ENCODE results near the gene KLHL40. TPM values are rescaled to one million over a fixed set of nuclear protein-coding genes. Genes with fewer than 3 reads are reported as not detected.

The KLHL40 gene
- total RNA-seq, 4 donors from 2014 or later = not detected

DNA sequence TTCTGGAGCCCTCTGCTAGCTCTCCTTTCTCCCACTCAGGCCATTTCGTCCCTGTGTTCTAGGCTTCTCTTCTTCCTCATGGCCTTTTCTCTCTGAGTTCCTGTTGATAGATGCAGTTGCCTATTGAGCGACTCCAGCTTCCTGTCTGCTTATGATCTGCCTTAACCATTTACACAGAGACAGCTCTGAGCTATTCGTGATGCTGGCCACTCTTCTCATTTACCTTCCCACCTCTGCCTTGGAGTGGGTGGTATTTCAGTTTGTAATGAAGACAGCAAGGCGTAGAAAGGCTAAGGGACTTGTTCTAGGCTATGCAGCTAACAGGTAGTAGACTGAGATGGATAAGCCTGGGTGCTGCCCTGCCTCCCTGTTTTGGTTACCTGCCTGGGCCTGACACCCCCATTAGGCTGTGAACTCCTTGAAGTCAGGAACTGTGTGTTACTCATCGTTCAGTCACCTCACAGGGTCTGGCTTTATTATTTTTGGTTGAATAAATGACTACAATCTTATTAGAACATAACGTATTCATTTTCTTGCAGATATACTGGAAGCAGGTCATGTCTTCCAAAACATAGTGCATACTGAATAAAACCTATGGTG, 44.5 kb upstream of the KLHL40 start:
- WGBS = 91% methylated on average over 6 of the region's 6 CpGs
- Histone ChIP-seq H3K4me1 (no peaks in the 10 kb centered on the region), H3K36me3 (peaks cover 94% of the 10 kb centered on the region), H3K4me3 (no peak overlapping the region), H3K9me3 (no peaks in the 10 kb centered on the region), H3K27me3 (no peaks in the 10 kb centered on the region), H3K27ac (no peak overlapping the region)
- no peak for TF ChIP-seq POLR2AphosphoS5 (IDR thresholded peaks at IDR 0.05)
- no peak for TF ChIP-seq EP300 (IDR thresholded peaks at IDR 0.05)
- no peak for TF ChIP-seq POLR2A (IDR thresholded peaks at IDR 0.05)
- TF ChIP-seq, protein P1, sequence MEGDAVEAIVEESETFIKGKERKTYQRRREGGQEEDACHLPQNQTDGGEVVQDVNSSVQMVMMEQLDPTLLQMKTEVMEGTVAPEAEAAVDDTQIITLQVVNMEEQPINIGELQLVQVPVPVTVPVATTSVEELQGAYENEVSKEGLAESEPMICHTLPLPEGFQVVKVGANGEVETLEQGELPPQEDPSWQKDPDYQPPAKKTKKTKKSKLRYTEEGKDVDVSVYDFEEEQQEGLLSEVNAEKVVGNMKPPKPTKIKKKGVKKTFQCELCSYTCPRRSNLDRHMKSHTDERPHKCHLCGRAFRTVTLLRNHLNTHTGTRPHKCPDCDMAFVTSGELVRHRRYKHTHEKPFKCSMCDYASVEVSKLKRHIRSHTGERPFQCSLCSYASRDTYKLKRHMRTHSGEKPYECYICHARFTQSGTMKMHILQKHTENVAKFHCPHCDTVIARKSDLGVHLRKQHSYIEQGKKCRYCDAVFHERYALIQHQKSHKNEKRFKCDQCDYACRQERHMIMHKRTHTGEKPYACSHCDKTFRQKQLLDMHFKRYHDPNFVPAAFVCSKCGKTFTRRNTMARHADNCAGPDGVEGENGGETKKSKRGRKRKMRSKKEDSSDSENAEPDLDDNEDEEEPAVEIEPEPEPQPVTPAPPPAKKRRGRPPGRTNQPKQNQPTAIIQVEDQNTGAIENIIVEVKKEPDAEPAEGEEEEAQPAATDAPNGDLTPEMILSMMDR (IDR thresholded peaks at IDR 0.05) = no peak
- DNase-seq (ENCODE audit: low spot score in 2 of 2) = no peak

DNA sequence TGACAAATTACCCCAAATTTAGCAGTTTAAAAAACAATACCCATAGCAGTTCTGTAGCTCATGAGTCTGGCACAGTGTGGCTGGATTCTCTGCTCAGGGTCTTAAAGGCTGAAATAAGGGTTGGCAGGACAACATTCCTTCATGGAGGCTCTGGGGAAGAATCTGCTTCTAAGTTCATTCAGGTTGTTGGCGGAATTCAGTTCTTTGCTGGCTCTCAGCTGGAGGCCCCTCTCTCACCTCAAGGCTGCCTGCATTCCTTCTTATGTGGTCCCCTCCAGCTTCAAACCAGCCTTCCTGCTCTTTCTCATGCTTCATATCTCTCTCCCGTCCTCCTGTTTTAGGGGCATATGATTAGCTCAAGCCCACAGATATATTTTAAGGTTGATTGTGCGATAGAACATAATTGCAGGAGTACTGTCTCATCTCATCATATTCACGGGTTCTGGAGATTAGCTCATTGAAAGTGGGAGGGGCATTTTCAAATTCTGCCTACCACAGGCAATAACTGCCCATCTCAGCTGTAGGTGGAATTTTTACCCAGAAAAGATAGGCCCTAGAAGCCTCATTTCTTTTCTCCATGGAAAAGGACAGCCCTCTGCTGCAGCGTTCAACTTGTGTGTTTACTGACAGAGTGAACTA, 37.4 kb upstream of the KLHL40 start:
- H3K36me3 ChIP-seq = peaks cover 51% of the 10 kb centered on the region
- no peak for TF ChIP-seq POLR2AphosphoS5 (IDR thresholded peaks at IDR 0.05)
- TF ChIP-seq, protein P1 (IDR thresholded peaks at IDR 0.05) = no peak
- TF ChIP-seq POLR2A (IDR thresholded peaks at IDR 0.05) = no peak
- no peak for TF ChIP-seq EP300 (IDR thresholded peaks at IDR 0.05)
- no peak overlapping the region for H3K4me3 ChIP-seq
- H3K27ac ChIP-seq = no peak overlapping the region
- DNase-seq (ENCODE audit: low spot score in 2 of 2) = no peak
- peaks cover 23% of the 10 kb centered on the region for H3K4me1 ChIP-seq
- 80% methylated on average over 5 of the region's 5 CpGs for WGBS
- no peaks in the 10 kb centered on the region for H3K27me3 ChIP-seq
- H3K9me3 ChIP-seq = no peaks in the 10 kb centered on the region

DNA sequence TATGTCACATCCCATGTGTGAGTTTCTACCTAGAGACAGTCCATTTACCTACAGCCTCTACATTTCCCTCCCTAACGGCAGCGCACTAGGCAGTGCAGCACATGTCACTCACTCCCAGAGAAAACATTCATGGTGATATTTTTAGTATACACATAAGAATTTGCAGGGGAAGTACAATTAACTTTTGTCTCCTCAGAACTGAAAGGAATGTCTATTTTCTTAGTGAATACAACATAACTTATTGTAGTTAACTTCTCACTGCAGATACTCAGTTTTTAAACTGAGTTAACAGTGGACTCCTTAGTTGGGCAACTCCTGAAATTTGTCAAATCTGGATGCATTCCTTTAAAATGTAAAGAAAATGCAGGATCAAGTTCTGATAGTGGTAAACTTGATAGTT, 36.3 kb upstream of the KLHL40 start:
- H3K4me1 ChIP-seq = peaks cover 34% of the 10 kb centered on the region
- peaks cover 41% of the 10 kb centered on the region for H3K36me3 ChIP-seq
- TF ChIP-seq, protein P1 (IDR thresholded peaks at IDR 0.05) = no peak
- no peak for TF ChIP-seq POLR2A (IDR thresholded peaks at IDR 0.05)
- TF ChIP-seq EP300 (IDR thresholded peaks at IDR 0.05) = no peak
- TF ChIP-seq POLR2AphosphoS5 (IDR thresholded peaks at IDR 0.05) = no peak
- no peak for DNase-seq (ENCODE audit: low spot score in 2 of 2)
- H3K27ac ChIP-seq = no peak overlapping the region
- H3K4me3 ChIP-seq = no peak overlapping the region
- 64% methylated on average over 2 of the region's 2 CpGs for WGBS
- H3K27me3 ChIP-seq = no peaks in the 10 kb centered on the region
- no peaks in the 10 kb centered on the region for H3K9me3 ChIP-seq

DNA sequence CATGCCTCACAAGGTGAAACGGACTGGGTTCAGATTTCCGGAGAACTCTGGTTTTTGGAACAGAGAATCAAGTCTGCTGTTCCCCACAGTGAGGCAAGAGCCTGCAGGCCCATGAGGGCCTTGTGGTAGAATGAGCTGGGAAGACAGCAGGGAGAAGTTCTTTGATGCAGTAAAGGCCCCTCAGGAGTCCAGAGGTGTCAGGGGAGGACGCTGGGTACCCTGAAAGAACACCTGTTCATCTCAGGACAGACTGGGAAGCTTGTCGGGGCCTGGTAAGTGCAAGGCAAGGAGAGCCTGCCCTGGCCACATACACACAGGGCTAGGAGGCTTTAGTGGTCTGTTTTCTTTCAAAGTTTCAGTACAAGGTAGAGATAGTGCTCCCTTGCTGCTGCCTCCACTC, 35.6 kb upstream of the KLHL40 start:
- Histone ChIP-seq H3K27me3 (no peaks in the 10 kb centered on the region), H3K27ac (peak overlapping the region; percentile 10), H3K9me3 (no peaks in the 10 kb centered on the region), H3K4me1 (peaks cover 35% of the 10 kb centered on the region), H3K4me3 (no peak overlapping the region), H3K36me3 (peaks cover 33% of the 10 kb centered on the region)
- WGBS = 89% methylated on average over 3 of the region's 4 CpGs
- TF ChIP-seq EP300 (IDR thresholded peaks at IDR 0.05) (no peak), POLR2A (IDR thresholded peaks at IDR 0.05) (no peak), POLR2AphosphoS5 (IDR thresholded peaks at IDR 0.05) (no peak)
- TF ChIP-seq, protein P1 (IDR thresholded peaks at IDR 0.05) = no peak
- no peak for DNase-seq (ENCODE audit: low spot score in 2 of 2)

DNA sequence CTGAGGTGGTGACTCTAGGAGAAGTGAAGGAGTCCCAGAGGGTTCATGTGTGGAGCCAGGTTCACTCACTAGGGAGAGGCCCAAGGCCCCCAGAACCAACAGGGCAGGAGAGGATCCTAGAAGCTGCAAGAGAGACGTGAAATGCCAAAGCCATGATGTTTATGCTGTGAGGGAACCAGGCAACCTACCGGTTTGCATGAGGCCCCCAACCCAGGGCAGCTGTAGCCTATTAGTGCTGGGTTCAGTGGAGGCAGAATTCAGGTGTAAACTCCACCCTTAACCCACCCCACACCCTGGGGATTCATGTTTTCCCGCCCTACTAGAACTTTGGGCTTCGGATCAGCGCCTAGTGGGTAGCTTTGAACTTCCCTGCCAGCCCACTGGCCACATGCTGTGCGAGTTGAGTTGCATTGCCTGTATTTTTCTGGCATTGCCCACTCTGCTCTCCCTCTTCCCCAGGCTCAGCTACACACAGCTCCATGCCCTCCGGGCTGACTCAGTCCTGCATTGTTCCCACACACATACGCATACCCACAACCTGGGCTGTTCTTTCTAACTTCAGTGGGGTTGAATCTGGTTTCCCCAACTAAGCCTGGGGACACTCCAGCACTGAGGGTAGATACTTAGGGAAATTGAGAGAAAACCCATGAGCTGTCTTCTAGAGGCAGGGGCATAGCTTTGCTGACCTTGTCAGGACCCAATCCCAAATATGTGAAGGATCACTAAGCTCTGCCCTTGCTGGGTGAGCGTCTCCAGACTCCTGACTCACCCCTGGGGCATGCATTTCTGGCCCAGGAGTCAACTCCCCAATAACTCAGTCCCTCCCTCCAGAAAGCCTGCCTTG, 33.9 kb upstream of the KLHL40 start:
- H3K4me3 ChIP-seq = no peak overlapping the region
- H3K27me3 ChIP-seq = no peaks in the 10 kb centered on the region
- TF ChIP-seq EP300 (IDR thresholded peaks at IDR 0.05) = no peak
- TF ChIP-seq POLR2AphosphoS5 (IDR thresholded peaks at IDR 0.05) = no peak
- TF ChIP-seq, protein P1 (IDR thresholded peaks at IDR 0.05) = no peak
- no peak for TF ChIP-seq POLR2A (IDR thresholded peaks at IDR 0.05)
- H3K9me3 ChIP-seq = no peaks in the 10 kb centered on the region
- H3K27ac ChIP-seq = peak overlapping the region; percentile 14
- H3K4me1 ChIP-seq = peaks cover 51% of the 10 kb centered on the region
- peaks cover 16% of the 10 kb centered on the region for H3K36me3 ChIP-seq
- WGBS = 71% methylated on average over 9 of the region's 9 CpGs
- DNase-seq (ENCODE audit: low spot score in 2 of 2) = no peak

Measured in suprapubic skin (tissue), 4 donors.